Measurements from ENCODE around the gene METTL24. TPM values are rescaled to one million over a fixed set of nuclear protein-coding genes. Genes with fewer than 3 reads are reported as not detected.

The METTL24 gene
- total RNA-seq, 1 donor from 2014 or later, result 2.5 TPM

DNA sequence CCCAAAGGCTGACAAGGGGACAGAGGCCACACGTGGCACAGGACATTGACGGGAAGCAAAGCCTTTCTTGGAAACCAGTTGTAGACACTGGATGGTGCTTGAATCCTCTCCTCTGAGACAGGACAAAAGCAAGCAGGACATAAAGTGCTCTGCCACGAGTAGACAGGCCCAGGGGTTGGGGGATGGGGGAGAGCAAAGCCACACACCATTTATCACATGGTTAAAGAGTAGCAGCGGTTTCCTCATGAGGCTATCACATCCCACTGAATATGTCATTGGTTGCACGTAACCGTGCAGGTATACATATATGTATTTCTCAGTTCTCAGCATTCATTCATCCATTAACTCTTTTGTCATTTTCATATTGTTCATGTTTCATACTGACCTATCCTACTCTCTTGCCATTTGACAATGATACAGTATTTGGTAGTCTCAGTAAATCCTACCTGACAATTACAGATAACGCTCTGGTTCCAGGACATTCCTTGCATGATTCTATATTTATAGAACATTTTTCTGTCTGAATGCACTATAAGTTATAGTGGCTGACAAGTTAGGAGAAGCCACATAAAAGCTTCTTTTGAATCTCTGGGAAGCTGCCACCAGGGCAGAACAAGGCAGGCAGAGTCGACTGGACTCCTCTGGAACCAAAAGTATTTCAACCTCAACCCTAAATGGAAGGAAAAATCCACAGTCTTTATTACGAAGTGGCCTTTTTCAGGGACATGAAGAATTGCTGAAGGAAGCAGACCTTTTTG, 23.5 kb downstream of the METTL24 start:
- DNase-seq, result no peak

DNA sequence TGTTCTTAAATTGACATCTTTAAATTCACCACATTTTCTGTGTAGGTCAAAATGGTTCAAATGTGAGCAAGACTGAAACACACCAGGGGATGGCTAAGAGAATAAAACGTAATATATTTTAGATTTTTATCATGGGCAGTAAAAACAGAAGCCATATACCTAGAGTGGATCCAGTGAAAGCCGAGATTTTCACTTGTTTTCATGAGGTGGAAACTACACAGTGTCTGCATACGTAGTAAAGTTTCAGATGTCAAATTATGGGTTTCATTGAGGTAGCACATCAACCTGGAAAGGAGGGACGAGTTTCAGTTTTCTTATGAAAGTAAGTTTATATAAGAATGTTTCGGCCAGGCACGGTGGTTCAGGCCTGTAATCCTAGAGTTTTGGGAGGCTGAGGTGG, 25.9 kb downstream of the METTL24 start:
- DNase-seq, result no peak

DNA sequence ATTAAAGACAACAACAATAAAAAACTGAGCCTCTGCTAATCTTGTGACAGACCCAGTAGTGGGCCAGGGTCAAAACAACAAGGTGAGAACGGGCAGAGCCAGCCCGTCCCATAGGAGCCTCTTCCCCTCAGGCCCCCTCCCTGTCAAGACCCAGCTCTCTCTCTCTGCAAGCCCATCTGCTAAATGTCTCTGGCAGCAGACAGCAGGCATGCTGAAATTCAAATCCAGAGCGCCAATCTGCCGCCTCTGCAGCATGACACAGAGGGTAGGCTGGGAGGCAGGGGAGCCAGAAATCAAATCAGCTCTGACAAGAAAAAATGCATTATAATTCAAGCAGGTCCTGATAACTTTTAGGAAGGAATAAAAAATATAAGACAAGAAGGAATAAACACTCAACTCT, 26.3 kb downstream of the METTL24 start:
- peak; percentile 44 for DNase-seq

DNA sequence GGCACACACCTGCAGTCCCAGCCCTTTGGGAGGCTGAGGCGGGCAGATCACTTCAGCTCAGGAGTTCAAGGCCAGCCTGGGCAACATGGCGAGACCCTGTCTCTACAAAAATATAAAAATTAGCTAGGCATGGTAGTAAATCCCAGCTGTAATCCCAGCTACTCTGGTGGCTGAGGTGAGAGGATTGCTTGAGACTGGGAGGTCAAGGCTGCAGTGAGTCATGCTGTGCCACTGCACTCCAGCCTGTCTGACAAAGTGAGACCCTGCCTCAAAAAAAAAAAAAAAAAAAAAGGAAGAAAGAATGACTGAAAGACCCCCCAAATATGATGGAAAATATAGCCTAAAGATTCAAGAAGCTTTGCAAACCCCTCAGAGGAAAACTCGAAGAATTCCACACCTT, 26.8 kb downstream of the METTL24 start:
- no peak for DNase-seq

DNA sequence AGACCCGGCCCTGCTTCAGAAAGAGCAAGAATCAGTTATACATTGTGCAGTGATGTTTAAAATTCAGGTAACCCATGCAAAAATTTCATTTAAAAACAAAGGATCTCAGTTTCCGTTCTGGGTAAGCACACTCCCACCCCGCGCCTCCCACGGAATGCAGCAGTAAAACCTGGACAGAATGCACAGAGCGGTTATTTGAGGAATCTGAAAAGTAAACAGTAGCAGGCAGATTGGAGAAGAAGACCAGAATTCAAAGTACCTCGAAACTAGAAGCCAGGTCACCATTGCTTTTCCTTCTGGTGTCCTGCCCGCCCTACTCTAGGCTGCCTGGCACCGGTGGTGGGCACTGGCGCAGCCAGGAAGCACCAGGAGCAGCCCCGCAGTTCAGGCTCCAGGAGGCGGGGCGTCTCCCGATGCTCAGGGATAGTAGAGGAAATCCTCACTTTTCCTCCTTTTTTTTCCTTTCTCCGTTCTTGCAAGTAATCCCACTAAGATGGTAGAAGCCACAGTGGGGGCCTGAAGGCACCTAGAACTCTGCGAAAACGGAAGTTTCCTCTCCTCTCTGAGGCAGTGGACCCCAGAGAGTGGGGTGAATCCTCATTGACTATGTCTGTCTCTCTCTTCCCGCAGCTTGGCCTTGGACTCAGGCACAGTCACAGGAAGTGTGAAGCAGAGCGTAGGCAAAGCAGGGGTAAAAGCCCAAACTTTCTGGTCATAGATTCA, 28.3 kb downstream of the METTL24 start:
- DNase-seq, result peak; percentile 72

DNA sequence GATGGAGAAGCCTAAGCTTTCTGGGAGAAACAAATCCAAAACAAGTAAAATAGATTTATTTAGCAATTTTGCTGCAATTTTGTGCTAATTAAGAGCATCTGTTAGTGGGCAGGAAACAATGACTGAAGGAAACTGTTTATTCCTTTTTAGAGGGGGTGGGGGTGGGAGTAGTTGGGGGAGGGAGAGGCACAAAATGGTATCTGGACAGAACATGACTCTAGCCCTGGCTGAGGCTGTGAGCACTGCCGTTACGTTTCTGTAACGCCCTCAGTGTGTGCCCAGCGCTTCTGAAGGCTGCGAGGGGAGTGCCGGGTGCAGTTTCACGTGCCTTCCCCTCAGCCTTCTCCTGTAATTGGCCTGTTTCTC, 28.8 kb downstream of the METTL24 start:
- no peak for DNase-seq

DNA sequence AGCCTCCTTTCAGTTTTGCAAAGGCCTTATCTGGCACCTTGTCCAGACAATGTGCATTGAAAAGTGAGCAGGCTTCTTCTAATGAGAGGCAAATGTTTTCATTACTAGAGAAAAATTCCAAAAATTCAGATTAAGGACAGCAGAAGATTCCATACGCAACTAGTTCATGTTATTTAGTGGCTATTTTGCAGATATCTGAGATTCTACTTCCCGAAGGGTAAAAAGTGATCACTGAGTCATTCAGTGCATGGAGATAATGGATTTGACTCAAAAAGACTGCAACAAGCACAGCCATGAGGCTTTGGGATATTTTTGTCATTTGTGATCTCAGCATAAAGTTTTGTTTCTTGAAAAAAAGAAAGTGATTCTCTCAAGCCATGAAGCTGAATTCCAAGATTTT, 29.9 kb downstream of the METTL24 start:
- no peak for DNase-seq

DNA sequence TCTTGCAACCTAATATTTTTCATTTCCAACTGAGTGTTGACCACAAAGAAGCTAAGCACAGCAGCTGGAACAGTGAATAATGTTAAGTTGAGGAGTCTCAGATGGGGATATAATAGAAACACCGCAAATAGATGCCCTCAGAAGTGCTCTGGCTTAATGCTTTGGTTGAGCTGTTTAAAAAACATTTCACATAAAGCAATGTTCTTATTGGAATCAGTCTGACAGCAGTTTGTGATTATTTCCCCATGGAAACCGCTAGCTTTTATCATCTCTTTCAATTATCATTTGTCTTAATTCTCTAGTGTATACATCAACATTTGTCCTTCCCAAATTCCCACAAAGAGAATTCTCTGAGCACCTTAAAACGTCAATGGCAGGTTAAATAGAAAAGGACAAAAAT, 30.8 kb downstream of the METTL24 start:
- no peak for DNase-seq

DNA sequence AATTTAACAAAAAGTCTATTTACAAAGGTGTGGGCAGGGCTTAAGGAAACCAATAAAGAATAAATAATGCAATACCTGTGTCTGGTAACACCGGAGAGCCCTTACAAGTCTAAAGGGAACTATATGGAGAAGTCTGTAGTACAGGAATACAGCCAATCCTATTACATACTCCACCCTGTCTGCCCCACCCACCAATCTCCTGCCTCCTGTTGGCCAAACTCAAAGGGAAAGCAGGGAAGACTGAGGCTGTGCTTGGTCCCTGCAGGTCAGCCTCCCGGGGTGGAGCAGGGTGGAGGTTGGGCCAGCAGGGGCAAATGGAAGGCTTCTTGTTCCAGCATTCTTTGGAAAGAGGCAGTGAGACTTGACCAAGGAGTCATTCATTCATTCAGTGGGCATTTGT, 31.5 kb downstream of the METTL24 start:
- DNase-seq, result no peak

DNA sequence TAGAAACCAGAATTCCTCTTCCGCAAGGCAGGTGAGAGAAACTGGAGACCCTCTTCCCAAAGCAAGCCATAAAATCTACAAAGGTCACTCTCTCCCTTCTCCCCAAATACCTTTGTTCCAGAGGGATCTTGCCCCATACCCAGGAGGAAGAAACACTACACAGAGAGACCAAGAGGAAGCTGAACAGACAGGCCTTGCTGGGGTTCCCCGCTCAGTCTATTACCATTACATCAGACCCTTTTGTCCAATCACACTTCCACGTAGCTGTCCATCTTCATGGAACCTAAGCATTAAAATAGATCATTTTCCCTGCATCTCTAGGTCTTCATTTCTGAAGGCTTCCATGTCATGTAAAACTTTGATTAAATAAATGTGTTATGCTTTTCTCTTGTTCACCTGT, 32.1 kb downstream of the METTL24 start:
- DNase-seq, result no peak

DNA sequence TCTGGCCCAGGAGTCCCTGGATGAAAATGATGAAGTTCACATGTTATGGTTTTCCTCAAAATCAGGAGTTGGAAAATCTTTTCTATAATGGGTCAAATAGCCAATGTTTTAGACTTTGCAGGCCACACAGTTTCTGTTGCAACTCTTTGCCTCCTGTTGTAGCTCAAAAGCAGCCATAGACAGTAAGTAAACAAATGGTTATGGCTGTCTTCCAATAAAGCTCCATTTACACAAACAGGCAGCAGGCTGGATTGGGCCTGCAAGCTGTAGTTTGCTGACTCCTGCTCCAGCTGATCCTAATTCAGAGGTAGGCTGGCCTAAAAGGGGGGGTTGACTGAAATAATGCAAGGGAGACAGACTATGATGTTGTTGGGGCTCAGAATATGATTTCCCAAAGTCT, 33.0 kb downstream of the METTL24 start:
- DNase-seq, result no peak

DNA sequence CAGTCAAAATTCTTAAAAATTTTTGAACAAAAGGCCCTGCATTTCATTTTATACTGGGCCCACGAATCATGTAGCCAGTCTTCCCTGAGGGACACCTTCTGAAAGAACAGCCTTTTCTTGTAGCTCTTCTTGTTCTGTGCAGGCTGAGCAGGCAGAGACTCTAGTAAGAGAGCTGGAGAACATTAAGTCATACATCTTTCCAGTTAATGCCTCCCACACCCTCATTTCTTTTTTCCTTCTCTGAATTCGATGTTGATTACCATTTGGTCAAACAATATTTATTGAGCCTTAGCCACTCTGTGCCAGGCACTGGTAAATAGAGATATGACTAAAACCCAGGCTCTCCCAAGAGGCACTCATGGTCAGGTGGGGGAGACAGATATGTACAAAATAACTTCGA, 33.6 kb downstream of the METTL24 start:
- DNase-seq, result no peak

DNA sequence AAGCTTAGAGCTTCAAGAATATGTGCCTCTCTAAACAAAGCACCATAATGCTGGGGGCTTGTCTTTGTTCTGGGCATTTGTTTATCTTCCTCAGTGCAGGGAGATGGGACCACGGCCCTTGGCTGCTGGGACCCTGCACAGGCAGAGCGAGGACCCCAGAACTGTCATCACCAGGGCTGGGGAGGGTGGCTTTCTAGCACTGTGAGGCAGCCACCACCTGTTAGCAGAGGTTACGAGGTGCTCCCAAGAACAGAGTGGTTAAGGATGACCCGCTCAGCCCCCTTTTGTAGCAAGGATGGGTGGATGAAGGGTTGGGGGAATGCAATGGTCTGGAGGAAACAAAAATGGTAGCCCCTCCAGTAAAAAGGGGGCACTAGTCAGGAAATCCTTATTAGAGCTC, 34.9 kb downstream of the METTL24 start:
- DNase-seq, result no peak

DNA sequence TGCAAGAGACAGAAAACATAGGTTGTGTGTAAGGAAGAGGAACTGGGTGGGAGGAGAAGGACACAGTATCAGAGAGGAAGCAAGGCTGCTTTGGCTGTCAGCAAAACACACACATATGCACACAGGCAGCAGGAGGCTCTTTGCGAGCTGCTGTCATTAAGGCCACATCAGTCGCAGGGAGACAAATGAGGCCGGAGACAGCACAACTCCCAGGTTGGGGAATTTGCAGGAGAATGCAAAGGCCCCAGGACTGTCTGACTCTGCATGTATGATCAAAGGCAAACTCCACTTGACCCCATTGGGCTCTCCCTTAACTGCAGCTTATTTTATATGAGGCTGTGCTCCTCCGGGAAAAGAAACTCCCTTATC, 35.3 kb downstream of the METTL24 start:
- no peak for DNase-seq

DNA sequence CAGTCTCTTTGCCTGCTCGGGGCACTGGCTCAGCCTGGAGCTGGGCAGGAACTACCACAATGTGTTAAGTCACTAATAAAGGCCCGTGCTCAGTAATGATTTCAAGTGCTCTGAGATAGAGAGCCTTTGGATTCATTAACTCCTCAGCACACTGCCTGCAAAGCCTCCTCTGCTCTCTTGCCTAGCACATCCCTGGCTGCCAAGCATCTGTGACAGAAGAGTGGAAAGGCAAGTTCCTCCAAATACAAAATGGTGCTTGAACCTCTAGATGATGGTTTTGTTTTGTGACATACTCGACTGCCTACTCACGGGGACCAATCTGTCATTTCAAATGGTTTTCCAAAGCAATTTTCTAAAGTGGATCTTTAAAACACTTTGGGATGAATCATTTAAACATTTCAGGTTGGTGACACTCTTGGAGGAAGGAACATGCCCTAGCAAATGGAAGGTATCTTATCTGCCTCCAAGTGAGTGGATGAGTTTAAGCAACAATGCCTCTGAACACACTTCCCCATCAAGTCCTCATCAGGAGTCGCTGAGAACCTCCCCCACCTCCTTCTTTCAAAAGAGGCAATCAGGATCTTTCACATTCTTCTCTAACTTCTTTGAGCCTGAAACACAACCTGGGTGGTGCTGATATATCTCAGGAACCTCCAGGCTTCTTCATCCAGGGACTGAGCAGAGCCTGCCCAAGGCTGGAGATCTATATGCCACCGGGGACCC, 35.8 kb downstream of the METTL24 start:
- no peak for DNase-seq

DNA sequence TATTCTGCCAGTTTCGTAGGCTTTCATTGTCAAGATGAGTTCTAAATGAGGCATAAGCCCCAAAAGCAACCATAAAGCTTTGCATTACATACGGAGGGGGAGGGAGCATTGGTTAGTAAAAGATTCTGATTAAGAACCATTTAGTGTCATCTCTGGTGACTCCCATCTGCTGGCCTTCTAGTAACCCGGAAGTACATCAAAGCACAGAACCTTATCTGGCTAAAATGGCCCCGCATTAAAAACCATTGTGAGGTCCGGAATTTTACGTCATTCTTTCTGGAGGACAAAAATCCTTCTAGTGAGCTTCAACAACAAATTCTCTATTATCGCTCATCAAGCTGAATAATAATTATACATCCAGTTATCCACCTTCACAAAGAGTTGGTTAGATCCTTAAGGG, 37.8 kb downstream of the METTL24 start:
- no peak for DNase-seq

DNA sequence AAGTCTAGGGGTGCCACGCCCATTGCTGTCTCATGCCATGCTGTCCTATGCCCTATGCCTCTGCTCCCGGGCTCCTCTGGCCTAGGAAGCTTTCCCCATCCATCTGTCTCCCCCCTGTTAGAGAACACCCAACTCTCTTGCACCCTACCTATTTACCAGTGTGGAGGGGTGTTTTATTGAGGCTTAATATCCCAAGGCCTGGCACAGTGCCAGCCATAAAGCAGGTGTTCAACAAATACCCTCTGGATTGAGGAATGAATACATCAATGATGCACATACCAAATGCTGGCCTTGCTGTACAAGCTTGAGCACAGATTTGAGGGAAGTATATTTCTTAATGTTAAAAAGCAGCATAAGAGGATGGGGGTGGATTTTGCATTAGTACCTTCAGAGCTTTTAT, 38.3 kb downstream of the METTL24 start:
- no peak for DNase-seq

DNA sequence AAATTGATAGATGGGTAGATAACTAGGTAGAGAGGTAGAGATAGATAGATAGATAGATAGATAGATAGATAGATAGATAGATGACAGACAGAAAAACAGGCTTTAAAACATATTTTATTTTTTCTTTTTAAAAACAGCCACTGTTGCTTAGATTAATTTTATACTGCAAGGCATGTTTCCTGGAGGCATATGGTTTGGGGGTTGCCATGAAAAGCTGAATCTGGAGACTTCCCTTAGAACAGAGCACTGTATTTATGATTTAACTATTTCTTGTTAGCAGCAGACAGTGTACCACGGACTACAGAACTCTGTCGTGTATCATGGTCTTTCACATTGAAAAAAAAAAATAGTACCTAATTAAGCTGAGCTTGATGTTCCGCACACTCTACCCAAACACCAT, 38.8 kb downstream of the METTL24 start:
- DNase-seq, result no peak

DNA sequence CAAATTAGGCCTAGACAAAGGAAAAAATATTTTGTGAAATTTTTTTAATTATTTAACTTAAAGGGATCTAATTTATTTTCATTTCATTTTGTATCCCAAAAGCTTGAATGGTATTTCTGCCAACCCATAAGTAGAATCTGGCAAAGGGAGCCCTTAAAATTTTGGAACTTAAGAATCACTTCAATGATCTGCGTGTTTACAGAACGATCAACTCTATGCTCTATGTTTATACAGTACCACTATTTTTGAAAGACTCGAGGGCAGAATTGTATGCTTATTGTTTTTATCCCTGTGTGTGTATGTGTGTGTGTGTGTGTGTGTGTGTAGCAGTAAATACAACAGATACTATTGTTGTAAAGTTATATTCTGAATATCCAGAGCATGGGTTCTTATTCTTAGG, 39.2 kb downstream of the METTL24 start:
- no peak for DNase-seq

DNA sequence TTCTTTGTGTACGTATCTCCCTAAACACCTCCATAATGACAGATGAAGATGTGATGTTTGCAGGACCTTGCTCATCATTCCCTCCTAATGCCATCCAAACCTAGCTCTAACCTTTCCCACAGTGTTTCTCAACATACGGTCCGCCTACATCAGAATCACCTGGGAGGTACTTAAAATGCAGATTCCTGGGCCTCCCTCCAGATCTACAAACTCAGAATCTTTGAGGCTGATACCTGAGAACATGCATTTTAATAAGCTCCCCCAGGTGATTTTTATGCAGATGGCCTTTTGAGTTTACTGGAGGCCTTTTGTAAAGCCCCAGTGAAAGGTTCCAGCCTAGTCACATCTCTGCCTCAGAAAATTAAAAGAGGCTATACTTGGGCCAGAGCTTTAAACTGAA, 40.5 kb downstream of the METTL24 start:
- DNase-seq, result no peak

DNA sequence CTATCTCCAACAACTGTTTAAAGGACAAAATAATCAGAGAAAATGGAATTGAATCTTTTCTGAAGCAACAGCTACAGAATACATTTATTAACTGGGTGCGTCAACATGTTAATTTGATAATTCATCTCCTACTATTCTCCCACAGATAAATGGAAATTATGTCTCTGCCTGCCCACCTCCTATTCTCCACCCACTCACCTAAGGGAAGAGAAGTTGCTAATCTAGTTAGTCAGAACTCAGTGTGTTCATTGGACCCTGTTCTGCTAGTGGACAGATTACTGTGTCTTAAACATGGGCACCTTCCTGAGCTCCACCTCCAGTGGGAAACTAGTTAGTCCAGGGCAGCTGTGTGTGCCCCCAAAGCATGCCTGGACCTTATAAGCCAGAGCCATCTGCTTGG, 41.0 kb downstream of the METTL24 start:
- DNase-seq, result no peak

DNA sequence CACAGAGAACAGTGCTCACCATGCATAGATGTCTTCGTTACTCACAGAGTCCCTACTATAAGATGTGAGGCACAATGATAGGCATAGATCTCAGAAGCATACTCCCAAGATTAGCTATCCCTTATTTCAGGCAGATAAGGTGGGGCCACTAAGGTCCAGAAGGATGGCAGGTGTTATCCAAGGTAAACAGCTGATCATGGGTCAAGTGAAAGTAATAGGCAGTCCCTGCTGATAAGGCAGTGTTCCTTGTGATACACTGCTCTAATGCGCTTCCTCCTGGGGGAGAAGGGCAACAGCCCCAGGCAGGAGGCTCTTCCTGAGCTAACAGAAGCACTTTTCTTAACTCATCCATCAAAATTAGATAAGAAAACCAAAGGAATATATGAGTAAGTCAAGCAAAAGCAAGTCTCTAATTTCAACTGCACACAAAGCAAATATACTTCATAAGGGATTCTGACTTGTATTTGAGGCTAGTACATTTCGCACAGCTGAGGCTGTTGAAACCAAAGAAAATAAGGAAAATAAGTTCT, 42.2 kb downstream of the METTL24 start:
- DNase-seq, result no peak

DNA sequence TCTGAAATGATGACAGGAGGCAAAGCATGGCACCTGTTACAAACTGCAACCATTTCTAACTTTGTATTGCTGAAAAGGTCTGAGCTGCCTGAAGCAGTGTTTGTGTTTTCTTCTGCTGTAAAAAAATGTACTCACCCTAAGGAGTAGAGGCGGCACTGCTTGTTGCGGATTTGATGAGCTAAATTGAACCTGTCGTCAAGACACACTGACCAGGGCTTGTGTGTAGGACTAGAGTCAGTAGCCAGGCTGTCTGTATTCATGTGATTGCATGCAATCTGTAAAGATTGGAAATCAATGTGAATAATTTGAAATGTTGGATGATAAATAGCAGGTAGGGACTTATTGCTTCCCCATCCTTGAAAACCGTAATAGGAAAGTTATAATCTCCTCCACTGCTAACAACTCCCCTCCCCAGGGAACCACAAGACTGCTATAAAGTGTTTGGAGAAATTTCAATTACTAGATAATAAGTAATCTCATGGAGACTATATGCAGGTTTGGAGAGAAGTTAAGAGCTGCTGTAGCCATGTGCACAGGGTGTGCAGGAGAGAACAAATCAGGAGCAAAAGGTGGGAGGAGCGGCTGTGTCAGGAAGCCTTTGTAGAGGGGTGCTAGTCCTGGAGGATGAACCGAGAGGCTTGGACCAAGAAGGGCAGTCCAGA, 42.8 kb downstream of the METTL24 start:
- no peak for DNase-seq

Measured in occipital lobe (tissue), 2 donors.